Tibial artery (tissue), 4 donors: ENCODE measurements around the gene ANKRD53.
A peak's percentile ranks its signal among the peaks of the same experiment; 100 is the strongest.

Source experiments
- DNase-seq, 2 donors: peaks; one replicate each; pipeline ENCODE4 v3.0.0-alpha.2; 2019
- H3K27ac ChIP-seq, 2 donors: fragments of 200-600 bp; sonication (generic) in 1 of 2; 1 replicate in 1 of 2; 2 replicates in 1 of 2; pipeline ENCODE4 v1.5.1; 2018 to 2019; ENCODE audit warnings: mild to moderate bottlenecking in 1 of 2
- H3K27me3 ChIP-seq, 2 donors: fragments of 200-600 bp; sonication (generic) in 1 of 2; one replicate each; pipeline versions ENCODE4 v1.5.1 to v1.6.0; 2016 to 2019
- H3K36me3 ChIP-seq, 3 donors: fragments of 200-600 bp; sonication (generic) in 2 of 3; one replicate each; pipeline ENCODE4 v1.5.1; 2016 to 2019; ENCODE audit warnings: mild to moderate bottlenecking in 2 of 3
- H3K4me1 ChIP-seq, 4 donors: fragments of 200-600 bp; sonication (generic) in 2 of 4; 1 replicate in 3 of 4; 2 replicates in 1 of 4; pipeline ENCODE4 v1.5.1; 2016 to 2019
- H3K4me3 ChIP-seq, 2 donors: fragments of 200-600 bp; sonication (generic) in 1 of 2; 1 replicate in 1 of 2; 2 replicates in 1 of 2; pipeline ENCODE4 v1.5.1; 2018 to 2019; ENCODE audit warnings: mild to moderate bottlenecking in 2 of 2
- H3K9me3 ChIP-seq, 3 donors: fragments of 200-600 bp; sonication (generic) in 1 of 3; one replicate each; pipeline ENCODE4 v1.5.1; 2016 to 2019
- CTCF ChIP-seq, 2 experiments: fragments of 200-600 bp in 1 of 2; fragments of 450-650 bp in 1 of 2; IDR thresholded peaks; one replicate each; pipeline ENCODE4 v1.5.1; 2017 to 2019; ENCODE audit warnings: antibody characterized with exemption in 2 of 2, mild to moderate bottlenecking in 1 of 2, moderate library complexity in 1 of 2
- intact Hi-C: fragments of 100-400 bp; cut with DNase I; formaldehyde crosslinking; loops from one replicate; pipeline ENCODE4 v1.15.0; 2023; ENCODE audit warnings: low total_unique reads

ANKRD53 gene

DNA sequence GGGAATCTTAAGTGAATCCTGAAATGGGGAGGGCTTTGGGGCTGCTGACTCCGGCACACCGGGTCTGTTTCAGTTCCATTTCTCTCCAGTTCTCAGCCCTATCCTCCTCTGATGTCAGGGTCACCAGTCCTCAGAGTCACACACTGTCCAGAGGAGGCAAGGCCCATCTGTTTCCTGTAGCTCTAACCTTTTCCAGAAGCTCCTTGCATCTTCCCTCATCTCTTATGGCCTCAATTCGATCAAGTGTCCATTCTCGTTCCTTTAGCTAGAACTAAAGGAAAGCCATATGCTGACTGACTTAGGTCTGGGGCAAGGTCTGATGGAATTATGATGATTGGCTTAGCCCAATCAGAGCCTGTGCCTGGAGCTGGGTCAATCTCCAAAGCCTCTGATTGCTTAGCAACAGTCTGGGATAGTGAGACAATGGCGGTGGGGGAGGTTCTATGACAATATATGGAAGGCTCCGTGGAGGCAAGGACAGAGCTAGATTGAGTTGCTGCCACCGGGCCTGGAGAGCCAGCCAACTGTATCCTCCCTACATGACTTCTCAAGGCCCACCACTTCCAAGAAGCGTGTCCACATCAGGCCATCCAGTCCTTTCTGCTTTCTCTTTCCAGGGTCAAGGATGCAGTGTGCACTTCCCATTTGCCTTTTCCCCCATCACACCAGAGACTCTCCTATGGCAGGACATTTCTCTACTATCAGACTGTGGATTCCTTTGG lies 5.2 kb downstream of the ANKRD53 start:
- Histone ChIP-seq H3K27me3 (no peaks in the 10 kb centered on the region), H3K4me3 (no peak overlapping the region), H3K27ac (no peak overlapping the region), H3K4me1 (peaks cover 0 to 35% (median 15%) of the 10 kb centered on the region in 4 donors), H3K9me3 (no peaks in the 10 kb centered on the region), H3K36me3 (peaks cover 6 to 65% (median 10%) of the 10 kb centered on the region in 3 donors)
- DNase-seq = peak; percentile 3 to 24
- intact Hi-C loops = no loop called here
- TF ChIP-seq CTCF (IDR thresholded peaks at IDR 0.05) = no peak

DNA sequence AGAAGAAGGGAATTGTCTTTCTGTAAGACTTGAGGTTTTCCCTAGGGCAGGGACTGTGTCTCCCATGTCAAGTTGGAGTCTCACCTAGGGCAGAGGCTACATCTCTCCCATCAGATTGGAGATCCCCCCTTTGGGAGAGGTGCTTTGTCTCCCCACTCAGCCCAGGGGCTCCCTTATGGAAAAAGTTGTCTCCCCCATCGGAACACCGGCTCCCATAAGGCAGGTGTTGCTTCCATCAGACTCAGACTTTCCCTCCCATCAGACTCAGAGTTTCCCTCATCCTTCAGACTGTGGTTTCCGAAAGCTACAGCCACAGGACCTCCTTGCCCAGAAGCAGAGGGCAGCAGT lies 5.8 kb downstream of the ANKRD53 start:
- no peak for TF ChIP-seq CTCF (IDR thresholded peaks at IDR 0.05)
- no peaks in the 10 kb centered on the region for H3K9me3 ChIP-seq
- H3K27me3 ChIP-seq = no peaks in the 10 kb centered on the region
- intact Hi-C loops = no loop called here
- H3K36me3 ChIP-seq = peaks cover 11 to 70% (median 15%) of the 10 kb centered on the region in 3 donors
- H3K27ac ChIP-seq = no peak overlapping the region
- DNase-seq = peak in 1 of 2 donors; percentile 28
- H3K4me3 ChIP-seq = no peak overlapping the region
- H3K4me1 ChIP-seq = peaks cover 0 to 30% (median 12%) of the 10 kb centered on the region in 4 donors

DNA sequence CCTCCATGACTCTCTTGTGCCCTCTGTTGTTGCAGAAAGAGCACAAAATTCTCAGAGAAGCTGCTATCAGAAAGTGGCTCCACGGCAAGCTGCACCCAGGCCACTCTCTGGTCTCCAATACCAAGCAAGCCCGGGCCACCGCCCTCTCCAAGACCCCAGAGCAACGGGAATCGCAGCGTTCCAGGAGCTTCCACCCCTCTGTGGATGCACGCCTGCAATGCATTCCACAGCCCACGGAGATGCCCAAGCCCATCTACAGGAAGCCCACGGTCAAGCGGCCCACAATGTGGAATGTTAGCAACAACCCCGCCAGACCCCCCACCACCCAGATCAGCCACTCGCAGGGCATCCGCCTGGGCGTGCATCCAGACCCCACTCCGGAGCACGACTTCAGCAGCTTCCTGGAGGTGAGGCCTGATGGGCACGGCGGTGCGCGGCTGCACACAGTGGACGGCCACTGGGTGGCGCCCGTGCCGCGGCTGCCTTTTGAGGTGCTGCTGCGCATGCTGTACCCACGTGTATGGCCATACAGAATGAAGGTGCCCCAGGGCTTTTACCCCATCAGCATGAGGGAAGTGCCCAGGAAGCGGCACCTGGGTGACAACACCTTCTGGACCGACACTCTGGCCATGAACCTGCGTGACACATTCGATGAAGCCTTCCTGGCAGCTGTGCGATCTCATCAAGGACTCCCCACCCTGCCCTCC lies 6.3 kb downstream of the ANKRD53 start:
- H3K27ac ChIP-seq = no peak overlapping the region
- TF ChIP-seq CTCF (IDR thresholded peaks at IDR 0.05) = peak; percentile 54 to 65
- H3K9me3 ChIP-seq = no peaks in the 10 kb centered on the region
- DNase-seq = peak in 1 of 2 donors; percentile 63
- H3K4me1 ChIP-seq = peaks cover 0 to 24% (median 12%) of the 10 kb centered on the region in 4 donors
- intact Hi-C loops = no loop called here
- no peak overlapping the region for H3K4me3 ChIP-seq
- no peaks in the 10 kb centered on the region for H3K27me3 ChIP-seq
- H3K36me3 ChIP-seq = peaks cover 16 to 75% (median 21%) of the 10 kb centered on the region in 3 donors

- intact Hi-C loops = no loop called here
- DNase-seq = peak in 1 of 2 donors; percentile 62
- no peak overlapping the region for H3K4me3 ChIP-seq
- H3K4me1 ChIP-seq = peaks cover 0 to 24% (median 12%) of the 10 kb centered on the region in 4 donors
- H3K27me3 ChIP-seq = no peaks in the 10 kb centered on the region
- no peak for TF ChIP-seq CTCF (IDR thresholded peaks at IDR 0.05)
- no peak overlapping the region for H3K27ac ChIP-seq
- H3K9me3 ChIP-seq = no peaks in the 10 kb centered on the region
- peaks cover 16 to 81% (median 26%) of the 10 kb centered on the region in 3 donors for H3K36me3 ChIP-seq
Measured at GRCh38 chr2:70985283-70985688, 6.9 kb downstream of the ANKRD53 start.

- Histone ChIP-seq H3K4me1 (peaks cover 0 to 25% (median 12%) of the 10 kb centered on the region in 4 donors), H3K27ac (no peak overlapping the region), H3K27me3 (no peaks in the 10 kb centered on the region), H3K4me3 (no peak overlapping the region), H3K36me3 (peaks cover 16 to 88% (median 33%) of the 10 kb centered on the region in 3 donors), H3K9me3 (no peaks in the 10 kb centered on the region)
- TF ChIP-seq CTCF (IDR thresholded peaks at IDR 0.05) = no peak
- intact Hi-C loops = no loop called here
- peak in 1 of 2 donors; percentile 32 for DNase-seq
Measured at GRCh38 chr2:70985956-70986355, 7.5 kb downstream of the ANKRD53 start.
